OCI-LY1 (cell line): Measurements from ENCODE around the gene CC2D2A.

Experiments used
- H2AFZ ChIP-seq: fragments of 200-600 bp; sonication (generic), shearing (Covaris generic); 2 replicates; pipeline ENCODE4 v1.6.0; 2014; ENCODE audit warnings: antibody characterized with exemption, mild to moderate bottlenecking, low read length
- H3F3A ChIP-seq: fragments of 200-600 bp; sonication (generic), shearing (Covaris generic); 2 replicates; pipeline ENCODE4 v1.6.0; 2014; ENCODE audit warnings: mild to moderate bottlenecking, antibody characterized with exemption, low read length, moderate library complexity; ENCODE audit not compliant: insufficient read depth
- H3K27ac ChIP-seq: fragments of 200-600 bp; sonication (generic); 2 replicates; pipeline ENCODE4 v1.5.1; 2014; ENCODE audit warnings: low read length, mixed run types, mild to moderate bottlenecking, low read depth; ENCODE audit not compliant: poor library complexity, severe bottlenecking
- H3K27me3 ChIP-seq: fragments of 200-600 bp; sonication (generic); 2 replicates; pipeline ENCODE4 v1.6.0; 2014; ENCODE audit warnings: antibody characterized with exemption, mild to moderate bottlenecking, low read length, moderate library complexity; ENCODE audit not compliant: insufficient read depth
- H3K36me3 ChIP-seq: fragments of 200-600 bp; sonication (generic); 2 replicates; pipeline ENCODE4 v1.6.1; 2014; ENCODE audit warnings: mild to moderate bottlenecking, antibody characterized with exemption, low read length, moderate library complexity, mixed read lengths; ENCODE audit not compliant: insufficient read depth
- H3K4me1 ChIP-seq: fragments of 200-600 bp; sonication (generic); 2 replicates; pipeline ENCODE4 v1.5.1; 2014; ENCODE audit warnings: mild to moderate bottlenecking, low read length, moderate library complexity; ENCODE audit not compliant: insufficient read depth, severe bottlenecking
- H3K4me2 ChIP-seq: fragments of 200-600 bp; sonication (generic), shearing (Covaris generic); 2 replicates; pipeline ENCODE4 v1.6.1; 2014; ENCODE audit warnings: low read length
- H3K4me3 ChIP-seq: fragments of 200-600 bp; sonication (generic); 2 replicates; pipeline ENCODE4 v1.5.1; 2014; ENCODE audit warnings: low read length, low read depth, mild to moderate bottlenecking, mixed read lengths; ENCODE audit not compliant: poor library complexity, severe bottlenecking
- H3K79me2 ChIP-seq: fragments of 200-600 bp; shearing (Covaris generic); 2 replicates; pipeline ENCODE4 v1.6.1; 2016; ENCODE audit warnings: mixed run types, low read length, mixed read lengths; ENCODE audit not compliant: insufficient read depth
- H3K9ac ChIP-seq: fragments of 200-600 bp; sonication (generic), shearing (Covaris generic); 2 replicates; pipeline ENCODE4 v1.6.1; 2014; ENCODE audit warnings: mild to moderate bottlenecking, low read length, mixed read lengths
- H3K9me2 ChIP-seq: fragments of 200-600 bp; sonication (generic), shearing (Covaris generic); 2 replicates; pipeline ENCODE4 v1.6.1; 2014; ENCODE audit warnings: low read depth, mild to moderate bottlenecking, low read length, mixed read lengths
- H3K9me3 ChIP-seq: fragments of 200-600 bp; shearing (Covaris generic); 2 replicates; pipeline ENCODE4 v1.6.1; 2014; ENCODE audit warnings: low read length, mixed read lengths
- H4K20me1 ChIP-seq: fragments of 200-600 bp; sonication (generic), shearing (Covaris generic); 2 replicates; pipeline ENCODE4 v1.6.0; 2016; ENCODE audit warnings: mild to moderate bottlenecking, low read length; ENCODE audit not compliant: insufficient read depth
- EZH2 ChIP-seq: fragments of 200-600 bp; sonication (generic), shearing (Covaris generic); IDR thresholded peaks from 2 replicates; pipeline ENCODE4 v1.8.0; 2017; ENCODE audit warnings: borderline replicate concordance, mixed run types, mild to moderate bottlenecking, antibody characterized with exemption, low read length, moderate library complexity, mixed read lengths
- TF ChIP-seq, protein P1 (sequence below): fragments of 200-600 bp; sonication (generic), shearing (Covaris generic); IDR thresholded peaks from 2 replicates; pipeline ENCODE4 v1.5.1; 2017; ENCODE audit warnings: mild to moderate bottlenecking, antibody characterized with exemption, low read length, moderate library complexity, mixed read lengths

The CC2D2A gene

GRCh38 chr4:15568821-15569220, 99.1 kb downstream of the CC2D2A start:
- Histone ChIP-seq H4K20me1 (no peaks in the 10 kb centered on the region), H3K4me3 (no peak overlapping the region), H3K9ac (no peak overlapping the region), H3K9me2 (no peaks in the 10 kb centered on the region), H3K27ac (no peak overlapping the region), H3K9me3 (no peaks in the 10 kb centered on the region), H2AFZ (no peak overlapping the region), H3K27me3 (no peaks in the 10 kb centered on the region), H3K36me3 (no peaks in the 10 kb centered on the region), H3K4me1 (no peaks in the 10 kb centered on the region), H3K4me2 (no peak overlapping the region), H3K79me2 (no peaks in the 10 kb centered on the region), H3F3A (no peaks in the 10 kb centered on the region)
- no peak for TF ChIP-seq EZH2
- TF ChIP-seq, protein P1, sequence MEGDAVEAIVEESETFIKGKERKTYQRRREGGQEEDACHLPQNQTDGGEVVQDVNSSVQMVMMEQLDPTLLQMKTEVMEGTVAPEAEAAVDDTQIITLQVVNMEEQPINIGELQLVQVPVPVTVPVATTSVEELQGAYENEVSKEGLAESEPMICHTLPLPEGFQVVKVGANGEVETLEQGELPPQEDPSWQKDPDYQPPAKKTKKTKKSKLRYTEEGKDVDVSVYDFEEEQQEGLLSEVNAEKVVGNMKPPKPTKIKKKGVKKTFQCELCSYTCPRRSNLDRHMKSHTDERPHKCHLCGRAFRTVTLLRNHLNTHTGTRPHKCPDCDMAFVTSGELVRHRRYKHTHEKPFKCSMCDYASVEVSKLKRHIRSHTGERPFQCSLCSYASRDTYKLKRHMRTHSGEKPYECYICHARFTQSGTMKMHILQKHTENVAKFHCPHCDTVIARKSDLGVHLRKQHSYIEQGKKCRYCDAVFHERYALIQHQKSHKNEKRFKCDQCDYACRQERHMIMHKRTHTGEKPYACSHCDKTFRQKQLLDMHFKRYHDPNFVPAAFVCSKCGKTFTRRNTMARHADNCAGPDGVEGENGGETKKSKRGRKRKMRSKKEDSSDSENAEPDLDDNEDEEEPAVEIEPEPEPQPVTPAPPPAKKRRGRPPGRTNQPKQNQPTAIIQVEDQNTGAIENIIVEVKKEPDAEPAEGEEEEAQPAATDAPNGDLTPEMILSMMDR, result no peak

DNA sequence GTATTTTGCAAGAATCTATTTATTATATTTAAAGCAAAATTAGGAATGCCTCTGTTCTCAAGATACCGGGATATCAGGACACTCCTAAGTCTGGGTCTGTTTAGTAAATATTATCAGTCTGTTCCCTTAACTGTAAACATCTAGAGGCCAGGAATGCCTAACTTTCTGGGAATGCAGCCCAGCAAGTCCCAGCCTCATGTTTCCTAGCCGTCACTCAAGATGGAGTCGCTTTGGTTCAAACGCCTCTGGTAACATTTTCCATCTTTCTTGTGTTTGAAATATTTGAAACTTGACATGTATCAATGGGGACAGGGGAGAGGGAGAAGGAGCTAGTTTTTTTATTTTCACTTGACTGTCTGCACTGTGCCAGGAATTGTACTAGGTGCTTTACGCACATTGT, 100.1 kb downstream of the CC2D2A start:
- Histone ChIP-seq H4K20me1 (no peaks in the 10 kb centered on the region), H3K27me3 (no peaks in the 10 kb centered on the region)

DNA sequence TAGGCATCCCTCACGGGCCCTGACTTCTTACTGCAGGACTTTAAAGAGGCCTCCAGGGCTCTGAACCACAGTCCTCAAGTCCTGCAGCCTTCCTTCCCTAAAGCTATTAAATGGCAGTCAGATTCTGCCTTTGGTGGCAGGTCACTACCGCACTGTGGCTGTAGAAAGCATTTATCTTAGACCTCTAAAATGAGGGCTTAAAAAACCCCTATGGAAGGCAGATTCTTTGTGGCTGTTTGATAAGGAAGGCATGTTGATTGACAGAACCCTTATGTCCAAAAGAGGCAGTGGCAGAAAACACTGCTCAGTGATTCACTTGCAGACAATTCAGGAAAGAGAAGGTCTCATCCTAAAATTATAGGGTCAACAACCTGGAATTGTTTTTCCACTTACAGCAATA, 106.3 kb downstream of the CC2D2A start:
- no peak overlapping the region for H3K4me2 ChIP-seq
- no peak overlapping the region for H3K9ac ChIP-seq
- no peak overlapping the region for H2AFZ ChIP-seq
- no peaks in the 10 kb centered on the region for H3K9me3 ChIP-seq
- H3K4me3 ChIP-seq, result no peak overlapping the region
- no peaks in the 10 kb centered on the region for H3K36me3 ChIP-seq
- no peaks in the 10 kb centered on the region for H3K9me2 ChIP-seq
- no peaks in the 10 kb centered on the region for H3K79me2 ChIP-seq
- no peaks in the 10 kb centered on the region for H3K4me1 ChIP-seq
- TF ChIP-seq, protein P1, result no peak
- TF ChIP-seq EZH2, result no peak
- H3K27me3 ChIP-seq, result no peaks in the 10 kb centered on the region
- H3F3A ChIP-seq, result no peaks in the 10 kb centered on the region
- H3K27ac ChIP-seq, result no peak overlapping the region
- H4K20me1 ChIP-seq, result no peaks in the 10 kb centered on the region

More for the DNA sequence above, 100.1 kb downstream of the CC2D2A start:
- TF ChIP-seq, protein P1, result no peak
- H3K9me2 ChIP-seq, result no peaks in the 10 kb centered on the region
- H3K4me2 ChIP-seq, result no peak overlapping the region
- no peaks in the 10 kb centered on the region for H3K36me3 ChIP-seq
- H3K9ac ChIP-seq, result no peak overlapping the region
- H3K9me3 ChIP-seq, result no peaks in the 10 kb centered on the region
- no peak overlapping the region for H3K4me3 ChIP-seq
- H3K27ac ChIP-seq, result no peak overlapping the region
- H3K79me2 ChIP-seq, result no peaks in the 10 kb centered on the region
- no peaks in the 10 kb centered on the region for H3K4me1 ChIP-seq
- no peaks in the 10 kb centered on the region for H3F3A ChIP-seq
- no peak overlapping the region for H2AFZ ChIP-seq
